ENCODE measurements around the gene TULP4.
"Not testable (repeated sequence)": the region's sequence is repeated elsewhere in the genome, so short reads cannot be mapped to it uniquely, and the experiment has no call there.

The TULP4 gene

DNA sequence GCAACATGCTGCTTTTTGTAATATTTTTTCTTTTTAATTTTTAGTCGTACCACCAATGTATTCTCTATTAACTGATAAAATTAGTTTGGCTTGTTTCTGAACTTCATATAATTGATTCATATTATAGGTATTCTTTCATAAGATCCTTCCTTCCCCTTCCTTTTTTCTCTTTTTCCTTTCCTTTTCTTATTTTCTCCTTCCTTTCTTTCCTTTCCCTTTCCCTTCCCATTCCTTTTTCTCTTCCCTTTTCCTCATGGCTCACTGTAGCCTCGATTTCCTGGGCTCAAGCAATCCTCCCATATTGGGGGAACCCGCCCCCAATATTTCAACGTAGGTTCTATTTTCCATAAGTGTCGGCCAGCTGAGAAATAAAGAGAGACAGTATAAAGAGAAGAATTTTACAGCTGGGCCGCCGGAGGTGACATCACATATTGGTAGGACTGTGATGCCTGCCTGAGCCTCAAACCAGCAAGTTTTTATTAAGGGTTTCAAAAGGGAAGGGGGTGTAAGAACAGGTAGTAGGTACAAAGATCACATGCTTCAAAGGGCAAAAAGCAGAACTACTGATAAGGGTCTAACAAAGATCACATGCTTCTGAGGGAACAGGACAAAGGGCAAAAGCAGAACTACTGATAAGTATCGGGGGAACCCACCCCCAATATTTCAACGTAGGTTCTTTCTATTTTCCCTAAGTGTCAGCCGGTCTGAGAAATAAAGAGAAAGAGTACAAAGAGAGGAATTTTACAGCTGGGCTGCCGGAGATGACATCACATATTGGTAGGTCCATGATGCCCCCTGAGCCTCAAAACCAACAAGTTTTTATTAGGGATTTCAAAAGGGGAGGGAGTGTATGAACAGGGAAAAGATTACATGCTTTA is 16.1 kb upstream of the TULP4 start:
- H3K9me3 ChIP-seq (ENCODE audit: insufficient read depth, low read depth, low read length), result peaks cover 12% of the 10 kb centered on the region
- peaks cover 18% of the 10 kb centered on the region in 2 experiments for H3K36me3 ChIP-seq (ENCODE audit: control insufficient read depth in 1 of 2, insufficient read depth in 2 of 2, low read length in 2 of 2)
- not testable (repeated sequence) for H3K23ac ChIP-seq (ENCODE audit: low read length); H4K8ac ChIP-seq (ENCODE audit: low read depth, low read length); H3K27me3 ChIP-seq (ENCODE audit: insufficient read depth, low read length); H3K27ac ChIP-seq (ENCODE audit: low read depth, low read length); H3K4ac ChIP-seq (ENCODE audit: low read depth, low read length); H3K4me3 ChIP-seq (ENCODE audit: low read depth, low read length); H3K14ac ChIP-seq (ENCODE audit: low read length); H3K18ac ChIP-seq (ENCODE audit: low read length); H3K79me1 ChIP-seq (ENCODE audit: low read length); H3K9ac ChIP-seq (ENCODE audit: low read length); H2BK12ac ChIP-seq (ENCODE audit: low read length); H3K79me2 ChIP-seq (ENCODE audit: control insufficient read depth, insufficient read depth, low read length, poor library complexity); DNase-seq; H4K12ac ChIP-seq (ENCODE audit: low read depth, low read length); H2BK120ac ChIP-seq (ENCODE audit: insufficient read depth, low read length, poor library complexity); H2AK5ac ChIP-seq (ENCODE audit: low read length); H2BK5ac ChIP-seq (ENCODE audit: low read depth, low read length, poor library complexity); H3K4me1 ChIP-seq (ENCODE audit: control insufficient read depth in 1 of 2, insufficient read depth in 2 of 2, low read length in 2 of 2); H3K4me2 ChIP-seq (ENCODE audit: low read length); H4K91ac ChIP-seq (ENCODE audit: low read depth, low read length); H2AFZ ChIP-seq (ENCODE audit: insufficient read depth, low read length, poor library complexity)
- WGBS (ENCODE audit: extremely low coverage, insufficient coverage, insufficient read length), result no CpG with 5 or more reads among the region's 11 CpGs

DNA sequence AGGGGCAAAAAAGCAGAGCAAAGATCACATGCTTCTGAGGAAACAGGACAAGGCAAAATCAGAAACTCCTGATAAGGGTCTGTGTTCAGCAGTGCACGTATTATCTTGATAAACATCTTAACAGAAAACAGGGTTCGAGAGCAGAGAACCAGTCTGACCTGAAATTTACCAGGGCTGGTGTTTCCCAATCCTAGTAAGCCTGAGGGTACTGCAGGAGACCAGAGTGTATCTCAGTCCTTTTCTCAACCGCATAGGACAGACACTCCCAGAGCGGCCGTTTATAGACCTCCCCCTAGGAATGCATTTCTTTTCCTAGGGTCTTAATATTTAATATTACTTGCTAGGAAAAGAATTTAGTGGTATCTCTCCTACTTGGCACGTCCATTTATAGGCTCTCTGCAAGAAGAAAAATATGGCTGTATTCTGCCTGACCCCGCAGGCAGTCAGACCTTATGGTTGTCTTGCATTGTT is 15.4 kb upstream of the TULP4 start:
- H2AFZ ChIP-seq (ENCODE audit: insufficient read depth, low read length, poor library complexity); H2AK5ac ChIP-seq (ENCODE audit: low read length); H3K4me2 ChIP-seq (ENCODE audit: low read length); H4K91ac ChIP-seq (ENCODE audit: low read depth, low read length); H3K79me2 ChIP-seq (ENCODE audit: control insufficient read depth, insufficient read depth, low read length, poor library complexity); H3K4ac ChIP-seq (ENCODE audit: low read depth, low read length); H3K27ac ChIP-seq (ENCODE audit: low read depth, low read length); H3K4me3 ChIP-seq (ENCODE audit: low read depth, low read length); H3K14ac ChIP-seq (ENCODE audit: low read length); H3K27me3 ChIP-seq (ENCODE audit: insufficient read depth, low read length); H3K79me1 ChIP-seq (ENCODE audit: low read length); H3K23ac ChIP-seq (ENCODE audit: low read length); H2BK5ac ChIP-seq (ENCODE audit: low read depth, low read length, poor library complexity); H2BK12ac ChIP-seq (ENCODE audit: low read length); H3K9ac ChIP-seq (ENCODE audit: low read length); H2BK120ac ChIP-seq (ENCODE audit: insufficient read depth, low read length, poor library complexity); H4K8ac ChIP-seq (ENCODE audit: low read depth, low read length); H3K4me1 ChIP-seq (ENCODE audit: control insufficient read depth in 1 of 2, insufficient read depth in 2 of 2, low read length in 2 of 2); H3K18ac ChIP-seq (ENCODE audit: low read length); H4K12ac ChIP-seq (ENCODE audit: low read depth, low read length): not testable (repeated sequence)
- DNase-seq, result peak; percentile 38 to 60
- no CpG with 5 or more reads among the region's 7 CpGs for WGBS (ENCODE audit: extremely low coverage, insufficient coverage, insufficient read length)
- peaks cover 18% of the 10 kb centered on the region in 2 experiments for H3K36me3 ChIP-seq (ENCODE audit: control insufficient read depth in 1 of 2, insufficient read depth in 2 of 2, low read length in 2 of 2)
- H3K9me3 ChIP-seq (ENCODE audit: insufficient read depth, low read depth, low read length), result peaks cover 12% of the 10 kb centered on the region

- not testable (repeated sequence) for H3K4me1 ChIP-seq (ENCODE audit: control insufficient read depth in 1 of 2, insufficient read depth in 2 of 2, low read length in 2 of 2); H2BK5ac ChIP-seq (ENCODE audit: low read depth, low read length, poor library complexity); H3K27me3 ChIP-seq (ENCODE audit: insufficient read depth, low read length); H2AFZ ChIP-seq (ENCODE audit: insufficient read depth, low read length, poor library complexity); H3K14ac ChIP-seq (ENCODE audit: low read length); H2AK5ac ChIP-seq (ENCODE audit: low read length); H3K9ac ChIP-seq (ENCODE audit: low read length); H4K91ac ChIP-seq (ENCODE audit: low read depth, low read length); H3K79me2 ChIP-seq (ENCODE audit: control insufficient read depth, insufficient read depth, low read length, poor library complexity); H2BK120ac ChIP-seq (ENCODE audit: insufficient read depth, low read length, poor library complexity); H4K12ac ChIP-seq (ENCODE audit: low read depth, low read length); H2BK12ac ChIP-seq (ENCODE audit: low read length); H3K4me3 ChIP-seq (ENCODE audit: low read depth, low read length); H3K79me1 ChIP-seq (ENCODE audit: low read length); H3K18ac ChIP-seq (ENCODE audit: low read length); H4K8ac ChIP-seq (ENCODE audit: low read depth, low read length); H3K27ac ChIP-seq (ENCODE audit: low read depth, low read length); H3K23ac ChIP-seq (ENCODE audit: low read length); H3K4me2 ChIP-seq (ENCODE audit: low read length); H3K4ac ChIP-seq (ENCODE audit: low read depth, low read length)
- Histone ChIP-seq H3K36me3 (ENCODE audit: control insufficient read depth in 1 of 2, insufficient read depth in 2 of 2, low read length in 2 of 2) (peaks cover 18% of the 10 kb centered on the region in 2 experiments), H3K9me3 (ENCODE audit: insufficient read depth, low read depth, low read length) (peaks cover 12% of the 10 kb centered on the region)
- peak in 1 of 2 donors; percentile 50 for DNase-seq
- no CpG with 5 or more reads among the region's 10 CpGs for WGBS (ENCODE audit: extremely low coverage, insufficient coverage, insufficient read length)
These were observed 14.6 kb upstream of the TULP4 start for GRCh38 chr6:158297657-158298056.

- H3K27ac ChIP-seq (ENCODE audit: low read depth, low read length); H2BK12ac ChIP-seq (ENCODE audit: low read length); H4K91ac ChIP-seq (ENCODE audit: low read depth, low read length); H3K23ac ChIP-seq (ENCODE audit: low read length); H3K14ac ChIP-seq (ENCODE audit: low read length); H3K4ac ChIP-seq (ENCODE audit: low read depth, low read length); H3K4me1 ChIP-seq (ENCODE audit: control insufficient read depth in 1 of 2, insufficient read depth in 2 of 2, low read length in 2 of 2); H3K27me3 ChIP-seq (ENCODE audit: insufficient read depth, low read length); H4K12ac ChIP-seq (ENCODE audit: low read depth, low read length); H3K79me1 ChIP-seq (ENCODE audit: low read length); H3K9ac ChIP-seq (ENCODE audit: low read length); H2AFZ ChIP-seq (ENCODE audit: insufficient read depth, low read length, poor library complexity); H2BK5ac ChIP-seq (ENCODE audit: low read depth, low read length, poor library complexity); H3K9me3 ChIP-seq (ENCODE audit: insufficient read depth, low read depth, low read length); H2AK5ac ChIP-seq (ENCODE audit: low read length); H3K18ac ChIP-seq (ENCODE audit: low read length); H2BK120ac ChIP-seq (ENCODE audit: insufficient read depth, low read length, poor library complexity); H4K8ac ChIP-seq (ENCODE audit: low read depth, low read length); H3K79me2 ChIP-seq (ENCODE audit: control insufficient read depth, insufficient read depth, low read length, poor library complexity); H3K4me3 ChIP-seq (ENCODE audit: low read depth, low read length); H3K4me2 ChIP-seq (ENCODE audit: low read length): not testable (repeated sequence)
- DNase-seq, result peak in 1 of 2 donors; percentile 14
- WGBS (ENCODE audit: extremely low coverage, insufficient coverage, insufficient read length), result no CpG with 5 or more reads among the region's 10 CpGs
- H3K36me3 ChIP-seq (ENCODE audit: control insufficient read depth in 1 of 2, insufficient read depth in 2 of 2, low read length in 2 of 2), result peaks cover 9 to 14% of the 10 kb centered on the region in 2 experiments
These were observed 11.7 kb upstream of the TULP4 start for GRCh38 chr6:158300306-158301143.
